Stimulated activated CD8-positive, alpha-beta memory T cell treated with anti-CD3 and anti-CD28 coated beads, Interleukin-15, amount 100 ng/mL, for 24 hours (primary cell): Measurements from ENCODE around the gene CTDNEP1.

Experiments
- DNase-seq: peaks from one replicate; pipeline ENCODE4 v3.0.0-alpha.2; 2020; ENCODE audit warnings: low read depth

CTDNEP1 gene

GRCh38 chr17:7279448-7279847 lies 27.9 kb upstream of the CTDNEP1 start:
- no peak for DNase-seq

- no peak for DNase-seq
These were observed 15.2 kb upstream of the CTDNEP1 start for GRCh38 chr17:7266784-7267183.

- no peak for DNase-seq
These were observed 12.2 kb upstream of the CTDNEP1 start for GRCh38 chr17:7263801-7264078.

GRCh38 chr17:7262935-7263800 lies 11.6 kb upstream of the CTDNEP1 start:
- no peak for DNase-seq

- no peak for DNase-seq
These were observed 10.8 kb upstream of the CTDNEP1 start, which contains the start of gene CLDN7 for GRCh38 chr17:7262192-7262934. TSS of gene CLDN7 (minus strand) at chr17:7262478. CDS start at chr17:7262043, 435 bp downstream.

GRCh38 chr17:7261379-7262191 lies 10.1 kb upstream of the CTDNEP1 start:
- no peak for DNase-seq

GRCh38 chr17:7260651-7261378 lies 9.3 kb upstream of the CTDNEP1 start:
- no peak for DNase-seq

- DNase-seq, result no peak
These were observed 8.6 kb upstream of the CTDNEP1 start for GRCh38 chr17:7260151-7260550.

GRCh38 chr17:7259555-7259889 lies 8.0 kb upstream of the CTDNEP1 start:
- no peak for DNase-seq

- no peak for DNase-seq
These were observed 7.4 kb upstream of the CTDNEP1 start for GRCh38 chr17:7258731-7259554.

- DNase-seq, result no peak
These were observed 5.4 kb upstream of the CTDNEP1 start for GRCh38 chr17:7256766-7257456.

- no peak for DNase-seq
These were observed 3.0 kb upstream of the CTDNEP1 start for GRCh38 chr17:7254511-7254910.

- DNase-seq, result no peak
These were observed 1.5 kb upstream of the CTDNEP1 start for GRCh38 chr17:7253082-7253481.

GRCh38 chr17:7252176-7253043 lies 876 bp upstream of the CTDNEP1 start, which contains the start of gene ELP5:
TSS of gene ELP5 (plus strand) at chr17:7252215. CDS start at chr17:7252551, 336 bp downstream.
- peak; percentile 72 for DNase-seq

GRCh38 chr17:7250695-7251627 lies 573 bp downstream of the CTDNEP1 start:
- no peak for DNase-seq

GRCh38 chr17:7249830-7250229 lies 1.7 kb downstream of the CTDNEP1 start:
- no peak for DNase-seq

GRCh38 chr17:7249214-7249613 lies 2.3 kb downstream of the CTDNEP1 start:
- no peak for DNase-seq

- DNase-seq, result no peak
These were observed 2.7 kb downstream of the CTDNEP1 start for GRCh38 chr17:7248796-7249195.
